CD1c-positive myeloid dendritic cell (primary cell): ENCODE measurements around the gene TRAPPC2L.

Source experiments
- DNase-seq: peaks from one replicate; pipeline ENCODE4 v3.0.0-alpha.2; 2016; ENCODE audit errors: extremely low spot score

Gene TRAPPC2L

GRCh38 chr16:88859381-88860091 is 2.6 kb downstream of the TRAPPC2L start:
- no peak for DNase-seq

- no peak for DNase-seq
These were observed 4.4 kb downstream of the TRAPPC2L start for GRCh38 chr16:88861359-88861758.

GRCh38 chr16:88862968-88863367 is 6.0 kb downstream of the TRAPPC2L start:
- DNase-seq: no peak

GRCh38 chr16:88863426-88863825 is 6.5 kb downstream of the TRAPPC2L start:
- DNase-seq: no peak

GRCh38 chr16:88864099-88864498 is 7.2 kb downstream of the TRAPPC2L start:
- no peak for DNase-seq

GRCh38 chr16:88864521-88864920 is 7.6 kb downstream of the TRAPPC2L start:
- DNase-seq: no peak

- no peak for DNase-seq
These were observed 8.4 kb downstream of the TRAPPC2L start for GRCh38 chr16:88865310-88865709.

GRCh38 chr16:88865742-88866141 is 8.8 kb downstream of the TRAPPC2L start:
- DNase-seq: no peak

- no peak for DNase-seq
These were observed 9.4 kb downstream of the TRAPPC2L start, which contains the start of gene PABPN1L for GRCh38 chr16:88866151-88866920. PABPN1L (minus strand) TSS chr16:88866660; CDS start chr16:88866606, 54 bp downstream.

GRCh38 chr16:88867581-88868246 is 10.8 kb downstream of the TRAPPC2L start:
- no peak for DNase-seq

- DNase-seq: no peak
These were observed 12.2 kb downstream of the TRAPPC2L start for GRCh38 chr16:88868974-88869672.

GRCh38 chr16:88869673-88869980 is 12.7 kb downstream of the TRAPPC2L start:
- no peak for DNase-seq

GRCh38 chr16:88870608-88871348 is 13.9 kb downstream of the TRAPPC2L start:
- DNase-seq: peak; percentile 61

- no peak for DNase-seq
These were observed 14.4 kb downstream of the TRAPPC2L start for GRCh38 chr16:88871349-88871702.

GRCh38 chr16:88871730-88872416 is 14.9 kb downstream of the TRAPPC2L start:
- no peak for DNase-seq

- no peak for DNase-seq
These were observed 15.9 kb downstream of the TRAPPC2L start for GRCh38 chr16:88872650-88873331.

- no peak for DNase-seq
These were observed 18.1 kb downstream of the TRAPPC2L start for GRCh38 chr16:88874938-88875599.

GRCh38 chr16:88875703-88876234 is 18.8 kb downstream of the TRAPPC2L start:
- DNase-seq: no peak

GRCh38 chr16:88876942-88877526 is 20.1 kb downstream of the TRAPPC2L start:
- DNase-seq: no peak
